Ascending aorta (tissue), 2 donors: ENCODE data around the gene VTI1A. TPM values are rescaled to one million over a fixed set of nuclear protein-coding genes. Genes with fewer than 3 reads are reported as not detected.

Experiments used
- DNase-seq, 2 donors: peaks; one replicate each; pipeline ENCODE4 v3.0.0-alpha.2; 2019; ENCODE audit warnings: low spot score in 2 of 2
- H3K27ac ChIP-seq, 2 donors: fragments of 200-600 bp; sonication (generic); one replicate each; pipeline ENCODE4 v1.5.1; 2016 to 2017; ENCODE audit warnings: mild to moderate bottlenecking in 1 of 2
- H3K27me3 ChIP-seq: fragments of 200-600 bp; sonication (generic); one replicate; pipeline ENCODE4 v1.5.1; 2017
- H3K36me3 ChIP-seq, 2 donors: fragments of 200-600 bp; sonication (generic); one replicate each; pipeline ENCODE4 v1.5.1; 2016
- H3K4me1 ChIP-seq, 2 donors: fragments of 200-600 bp; sonication (generic); one replicate each; pipeline ENCODE4 v1.5.1; 2016 to 2017; ENCODE audit warnings: mild to moderate bottlenecking in 1 of 2
- H3K4me3 ChIP-seq, 2 donors: fragments of 200-600 bp; sonication (generic); one replicate each; pipeline ENCODE4 v1.5.1; 2016 to 2017; ENCODE audit warnings: mild to moderate bottlenecking in 1 of 2
- H3K9me3 ChIP-seq, 2 donors: fragments of 200-600 bp; sonication (generic); one replicate each; pipeline ENCODE4 v1.5.1; 2016
- intact Hi-C: fragments of 100-400 bp; cut with DNase I; formaldehyde crosslinking; loops from one replicate; pipeline ENCODE4 v1.15.1; 2023
- total RNA-seq: library from RNA; depleted of rRNA; stranded (reverse); fragments of >200 nt; gene quantifications from one replicate; pipeline ENCODE4 v1.1.0, GENCODE V29; 2016
- TF ChIP-seq, protein P1 (sequence below), 3 experiments: fragments of 200-600 bp in 2 of 3; fragments of 450-650 bp in 1 of 3; sonication (generic) in 2 of 3; IDR thresholded peaks; one replicate each; pipeline ENCODE4 v1.5.1; 2016 to 2019; ENCODE audit warnings: antibody characterized with exemption in 3 of 3, mild to moderate bottlenecking in 1 of 3, moderate library complexity in 1 of 3

Gene VTI1A
- total RNA-seq, 1 donor from 2014 or later = 32.5 TPM

DNA sequence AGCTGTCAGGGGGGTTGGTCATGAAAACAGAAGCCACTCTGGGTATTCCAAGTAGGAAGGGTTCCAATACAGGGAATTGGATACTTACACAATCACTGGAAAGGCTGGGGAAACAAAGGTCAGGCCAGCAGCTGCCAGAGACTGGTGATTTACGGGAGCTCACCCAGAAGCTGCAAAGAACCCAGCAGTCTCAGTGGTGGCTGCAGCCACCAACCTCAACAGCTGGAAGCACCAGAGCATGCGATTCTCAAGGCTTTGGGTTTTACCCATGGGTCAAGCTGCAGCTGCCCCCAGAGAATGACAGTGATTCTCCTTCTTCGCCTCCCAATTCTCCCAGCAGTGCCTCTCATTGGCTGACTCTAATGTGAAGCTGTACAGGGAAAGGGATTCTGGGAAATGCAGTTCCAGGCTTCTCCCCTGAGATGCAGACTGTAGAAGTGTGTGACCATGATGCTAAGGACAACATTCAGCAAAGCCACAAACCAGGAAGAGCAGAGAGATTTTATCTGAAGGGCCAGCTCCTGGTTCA lies 395.9 kb downstream of the VTI1A start:
- Histone ChIP-seq H3K27me3 (no peaks in the 10 kb centered on the region), H3K9me3 (peaks cover 0 to 14% of the 10 kb centered on the region in 2 donors), H3K27ac (no peak overlapping the region), H3K4me3 (no peak overlapping the region), H3K4me1 (no peaks in the 10 kb centered on the region), H3K36me3 (no peaks in the 10 kb centered on the region)
- TF ChIP-seq, protein P1, sequence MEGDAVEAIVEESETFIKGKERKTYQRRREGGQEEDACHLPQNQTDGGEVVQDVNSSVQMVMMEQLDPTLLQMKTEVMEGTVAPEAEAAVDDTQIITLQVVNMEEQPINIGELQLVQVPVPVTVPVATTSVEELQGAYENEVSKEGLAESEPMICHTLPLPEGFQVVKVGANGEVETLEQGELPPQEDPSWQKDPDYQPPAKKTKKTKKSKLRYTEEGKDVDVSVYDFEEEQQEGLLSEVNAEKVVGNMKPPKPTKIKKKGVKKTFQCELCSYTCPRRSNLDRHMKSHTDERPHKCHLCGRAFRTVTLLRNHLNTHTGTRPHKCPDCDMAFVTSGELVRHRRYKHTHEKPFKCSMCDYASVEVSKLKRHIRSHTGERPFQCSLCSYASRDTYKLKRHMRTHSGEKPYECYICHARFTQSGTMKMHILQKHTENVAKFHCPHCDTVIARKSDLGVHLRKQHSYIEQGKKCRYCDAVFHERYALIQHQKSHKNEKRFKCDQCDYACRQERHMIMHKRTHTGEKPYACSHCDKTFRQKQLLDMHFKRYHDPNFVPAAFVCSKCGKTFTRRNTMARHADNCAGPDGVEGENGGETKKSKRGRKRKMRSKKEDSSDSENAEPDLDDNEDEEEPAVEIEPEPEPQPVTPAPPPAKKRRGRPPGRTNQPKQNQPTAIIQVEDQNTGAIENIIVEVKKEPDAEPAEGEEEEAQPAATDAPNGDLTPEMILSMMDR (IDR thresholded peaks at IDR 0.05) = no peak
- intact Hi-C loops = no loop called here
- DNase-seq = no peak

DNA sequence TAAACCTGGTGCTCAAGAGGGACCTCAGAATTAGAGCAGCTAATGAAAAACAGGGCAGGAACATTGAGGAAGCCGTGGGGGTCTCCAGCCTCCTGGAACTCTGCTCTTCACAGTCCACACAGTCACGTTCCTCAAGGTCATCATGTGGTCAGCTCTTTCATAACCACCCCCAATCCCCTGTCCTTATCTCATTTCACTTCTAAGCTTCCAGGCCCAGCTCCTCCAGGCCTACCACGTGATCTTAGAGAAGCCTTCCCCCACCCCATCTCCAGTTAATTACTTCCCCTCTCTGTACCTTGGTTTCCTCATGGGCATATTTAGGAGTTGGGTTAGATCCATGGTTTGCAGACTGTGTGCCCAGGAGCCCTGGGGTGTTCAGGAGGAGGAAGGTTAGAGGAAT lies 396.6 kb downstream of the VTI1A start:
- no peaks in the 10 kb centered on the region for H3K27me3 ChIP-seq
- intact Hi-C loops = no loop called here

DNA sequence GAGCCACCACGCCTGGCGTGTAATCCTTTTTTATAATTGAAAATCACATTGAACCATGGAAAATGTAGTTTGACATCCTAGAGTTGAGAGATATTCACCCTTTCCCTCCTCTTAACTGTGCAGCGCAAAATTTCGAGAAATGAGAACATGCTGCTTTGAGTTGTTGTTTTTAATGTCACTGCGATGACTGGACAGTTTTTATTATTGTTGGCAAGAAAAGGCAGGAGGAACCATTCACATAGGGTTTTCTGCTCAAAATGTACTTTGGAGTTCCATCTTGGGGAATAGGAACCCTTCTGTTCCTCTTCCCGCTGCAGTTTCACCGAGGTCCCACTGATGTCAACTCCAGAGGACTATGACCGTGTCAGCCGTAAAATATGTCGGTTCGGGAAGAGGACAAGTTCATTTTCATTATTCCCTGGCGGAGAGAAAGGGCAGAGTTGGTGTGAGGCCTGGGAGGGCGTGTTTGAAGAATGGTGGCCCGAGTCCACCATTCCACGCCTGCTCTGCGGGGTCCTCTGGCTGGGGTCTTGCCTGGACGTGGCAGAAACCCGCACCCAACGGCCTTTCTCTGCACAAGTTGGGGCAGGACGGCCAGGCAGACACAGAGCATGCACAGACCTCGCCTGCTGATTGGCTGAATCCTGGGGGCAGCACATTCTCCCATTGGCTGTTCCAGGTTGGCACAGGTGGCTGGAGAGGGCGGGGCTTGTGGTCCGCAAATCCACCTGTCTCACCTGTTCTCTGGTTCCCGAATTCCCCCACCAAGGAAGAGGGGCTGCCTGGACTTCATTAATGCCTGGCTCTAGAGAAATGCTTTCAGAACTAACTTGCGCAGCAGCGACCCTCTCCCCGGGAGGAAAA lies 397.9 kb downstream of the VTI1A start:
- Histone ChIP-seq H3K27me3 (no peaks in the 10 kb centered on the region), H3K4me3 (no peak overlapping the region), H3K36me3 (no peaks in the 10 kb centered on the region), H3K9me3 (peaks cover 0 to 17% of the 10 kb centered on the region in 2 donors), H3K27ac (no peak overlapping the region), H3K4me1 (no peaks in the 10 kb centered on the region)
- TF ChIP-seq, protein P1 (IDR thresholded peaks at IDR 0.05) = no peak
- no peak for DNase-seq
- intact Hi-C loops = no loop called here

More for the DNA sequence above, 396.6 kb downstream of the VTI1A start:
- Histone ChIP-seq H3K27ac (no peak overlapping the region), H3K4me3 (no peak overlapping the region), H3K36me3 (no peaks in the 10 kb centered on the region), H3K4me1 (no peaks in the 10 kb centered on the region), H3K9me3 (peaks cover 0 to 17% of the 10 kb centered on the region in 2 donors)
- DNase-seq = no peak
- TF ChIP-seq, protein P1 (IDR thresholded peaks at IDR 0.05) = no peak

DNA sequence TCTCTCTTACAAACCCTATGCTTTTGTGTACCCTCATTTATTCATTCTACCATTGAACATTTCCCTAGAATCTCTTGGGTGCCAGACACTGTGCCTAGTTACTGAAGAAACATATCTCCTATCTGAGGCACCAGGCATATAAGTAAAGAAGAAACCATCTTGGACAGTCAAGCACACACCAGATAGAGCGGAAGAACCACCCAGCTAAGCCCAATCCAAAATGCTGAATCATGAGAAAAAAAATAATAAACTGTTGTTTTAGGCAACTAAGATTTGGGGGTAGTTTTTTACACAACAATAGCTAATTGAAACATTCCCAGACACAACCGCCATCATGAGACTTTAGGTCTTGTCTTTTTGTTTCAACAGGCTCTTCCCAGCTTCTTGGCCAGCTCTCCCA lies 400.8 kb downstream of the VTI1A start:
- H3K36me3 ChIP-seq = no peaks in the 10 kb centered on the region
- no peaks in the 10 kb centered on the region for H3K4me1 ChIP-seq
- H3K27me3 ChIP-seq = no peaks in the 10 kb centered on the region
- intact Hi-C loops = no loop called here
- H3K4me3 ChIP-seq = no peak overlapping the region
- H3K9me3 ChIP-seq = peaks cover 0 to 17% of the 10 kb centered on the region in 2 donors
- H3K27ac ChIP-seq = no peak overlapping the region
- no peak for DNase-seq
- TF ChIP-seq, protein P1 (IDR thresholded peaks at IDR 0.05) = no peak

DNA sequence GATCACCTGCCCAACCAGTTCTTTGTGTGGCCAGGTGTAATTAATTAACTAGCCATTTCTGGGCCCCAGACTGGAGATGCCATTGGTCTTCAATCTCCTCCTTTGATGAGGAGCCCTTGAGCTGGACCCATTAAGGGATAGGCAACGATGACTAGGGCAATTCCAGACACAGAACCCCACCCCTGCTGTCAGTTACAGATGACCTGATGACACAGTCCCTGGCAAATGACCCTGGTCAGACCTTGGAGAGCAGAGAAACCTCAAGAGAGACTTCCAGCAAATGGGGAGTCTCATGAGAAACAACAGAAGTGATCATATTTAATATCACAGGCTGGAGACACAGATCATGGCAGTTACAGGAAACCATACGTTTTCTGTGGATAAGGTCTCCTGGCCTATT lies 401.2 kb downstream of the VTI1A start:
- intact Hi-C loops = no loop called here
- DNase-seq = no peak
- peaks cover 0 to 17% of the 10 kb centered on the region in 2 donors for H3K9me3 ChIP-seq
- TF ChIP-seq, protein P1 (IDR thresholded peaks at IDR 0.05) = no peak
- H3K27me3 ChIP-seq = no peaks in the 10 kb centered on the region
- H3K4me1 ChIP-seq = no peaks in the 10 kb centered on the region
- no peak overlapping the region for H3K4me3 ChIP-seq
- H3K27ac ChIP-seq = no peak overlapping the region
- H3K36me3 ChIP-seq = no peaks in the 10 kb centered on the region
